Stimulated activated CD4-positive, alpha-beta T cell treated with anti-CD3 and anti-CD28 coated beads, Interleukin-2, amount 100 ng/mL, for 24 hours (primary cell): ENCODE measurements around the gene DTNBP1.
"Not testable (repeated sequence)": the region's sequence is repeated elsewhere in the genome, so short reads cannot be mapped to it uniquely, and the experiment has no call there.

ENCODE experiments used
- DNase-seq, 2 donors: peaks; one replicate each; pipeline ENCODE4 v3.0.0-alpha.2; 2020

The DTNBP1 gene

GRCh38 chr6:15553736-15554294, 109.0 kb downstream of the DTNBP1 start:
- DNase-seq: no peak

DNA sequence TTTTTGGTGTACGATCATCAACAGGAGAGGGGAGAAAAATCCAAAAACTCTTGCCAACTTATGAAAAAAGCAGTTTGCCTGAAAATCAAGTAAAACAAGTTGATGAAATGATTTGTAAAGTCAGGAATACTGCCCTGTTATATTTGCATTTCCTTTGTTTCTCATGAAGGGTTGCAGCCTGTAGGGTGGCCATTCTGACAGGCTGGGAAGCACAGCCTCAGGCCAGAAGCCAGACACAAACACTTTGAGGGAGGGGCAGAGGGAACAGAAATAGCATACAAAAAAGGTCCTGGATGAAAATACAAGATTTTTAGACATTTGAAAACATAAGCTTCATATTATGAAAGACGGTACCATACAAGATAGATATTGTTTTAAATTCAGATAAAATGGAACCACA, 109.8 kb downstream of the DTNBP1 start:
- no peak for DNase-seq

GRCh38 chr6:15551798-15552197, 111.0 kb downstream of the DTNBP1 start:
- DNase-seq: no peak

GRCh38 chr6:15551262-15551661, 111.6 kb downstream of the DTNBP1 start:
- DNase-seq: no peak

DNA sequence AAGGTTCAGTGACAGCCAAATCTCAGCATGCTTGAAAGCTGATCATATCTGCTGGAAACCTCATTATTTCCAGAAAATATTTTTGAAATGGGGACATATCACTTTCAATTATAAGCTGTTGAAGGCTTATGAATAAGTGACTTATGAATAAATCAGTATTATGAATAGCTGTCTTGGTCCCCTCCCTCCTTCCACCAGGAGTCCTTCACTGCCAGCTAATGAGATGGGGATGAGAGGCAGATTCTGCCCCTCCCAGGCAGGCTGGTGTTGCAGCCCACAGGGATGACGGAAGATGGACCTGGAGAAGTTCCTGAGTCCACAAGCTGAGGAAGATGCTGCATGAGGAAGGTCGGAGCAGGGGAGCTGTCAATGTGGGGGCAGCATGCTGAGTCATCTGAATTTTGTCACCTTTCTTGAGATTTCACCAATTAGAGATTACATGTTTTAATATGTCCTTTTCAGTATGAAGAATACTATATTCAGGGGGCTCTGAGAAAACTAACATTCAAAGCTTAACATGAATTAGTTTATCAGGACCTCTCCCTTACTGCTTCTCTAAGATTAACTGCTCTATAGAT, 112.2 kb downstream of the DTNBP1 start:
- no peak for DNase-seq

GRCh38 chr6:15549371-15549770, 113.5 kb downstream of the DTNBP1 start:
- DNase-seq: no peak

GRCh38 chr6:15547400-15547799, 115.4 kb downstream of the DTNBP1 start:
- DNase-seq: no peak

GRCh38 chr6:15546591-15546990, 116.2 kb downstream of the DTNBP1 start:
- DNase-seq: no peak

DNA sequence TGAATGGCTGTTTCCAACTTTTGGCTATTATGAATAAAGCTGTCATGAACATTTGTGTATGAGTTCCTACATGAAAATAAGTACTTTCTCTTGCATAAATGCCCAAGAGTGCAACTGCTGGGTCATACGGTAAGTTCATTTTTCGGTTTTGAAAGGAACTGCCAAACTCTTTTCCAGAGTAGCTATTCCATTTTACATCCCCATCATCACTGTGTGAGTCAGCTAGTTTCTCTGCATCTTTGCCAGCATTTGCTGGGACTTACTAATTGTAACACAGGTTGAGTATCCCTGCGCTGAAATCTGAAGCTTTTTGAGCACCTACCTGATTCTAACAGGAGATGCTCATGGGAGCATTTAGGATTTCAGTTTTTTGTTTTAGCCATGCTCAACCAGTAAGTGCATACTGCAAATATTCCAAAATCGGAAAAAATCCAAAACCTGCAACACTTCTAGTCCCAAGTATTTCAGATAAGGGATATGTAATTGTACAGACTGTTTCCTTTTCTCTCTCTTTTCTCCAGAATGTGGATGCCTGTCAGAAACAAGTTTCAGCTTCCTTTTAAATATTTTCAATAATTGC, 118.4 kb downstream of the DTNBP1 start:
- no peak for DNase-seq

GRCh38 chr6:15543332-15543917, 119.4 kb downstream of the DTNBP1 start:
- DNase-seq: not testable (repeated sequence)

DNA sequence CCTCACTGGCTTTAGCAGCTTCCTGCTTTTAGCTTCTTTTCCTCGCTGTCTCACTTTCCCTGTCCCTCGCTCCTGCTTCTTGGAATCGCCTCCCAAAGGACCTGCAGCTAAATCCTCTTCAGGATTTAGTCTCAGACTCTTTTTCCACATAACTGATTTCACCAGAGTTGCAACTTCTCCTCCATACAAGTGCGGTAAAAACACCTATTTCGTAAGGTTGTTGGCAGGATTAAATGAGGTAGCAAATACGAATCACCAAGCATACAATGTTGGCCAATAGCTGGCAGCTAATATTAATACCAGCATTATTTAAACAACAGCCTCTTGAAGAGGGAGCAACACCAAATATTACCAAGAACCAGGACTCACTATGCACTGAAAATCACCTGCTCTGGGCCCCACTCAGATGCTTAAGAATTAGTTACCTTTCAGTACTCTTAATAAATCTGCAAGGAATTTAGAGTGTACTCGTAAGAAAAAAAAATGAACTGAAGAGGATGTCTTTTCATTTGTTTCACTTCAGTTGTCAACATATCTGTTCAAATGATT, 123.0 kb downstream of the DTNBP1 start:
- no peak for DNase-seq

DNA sequence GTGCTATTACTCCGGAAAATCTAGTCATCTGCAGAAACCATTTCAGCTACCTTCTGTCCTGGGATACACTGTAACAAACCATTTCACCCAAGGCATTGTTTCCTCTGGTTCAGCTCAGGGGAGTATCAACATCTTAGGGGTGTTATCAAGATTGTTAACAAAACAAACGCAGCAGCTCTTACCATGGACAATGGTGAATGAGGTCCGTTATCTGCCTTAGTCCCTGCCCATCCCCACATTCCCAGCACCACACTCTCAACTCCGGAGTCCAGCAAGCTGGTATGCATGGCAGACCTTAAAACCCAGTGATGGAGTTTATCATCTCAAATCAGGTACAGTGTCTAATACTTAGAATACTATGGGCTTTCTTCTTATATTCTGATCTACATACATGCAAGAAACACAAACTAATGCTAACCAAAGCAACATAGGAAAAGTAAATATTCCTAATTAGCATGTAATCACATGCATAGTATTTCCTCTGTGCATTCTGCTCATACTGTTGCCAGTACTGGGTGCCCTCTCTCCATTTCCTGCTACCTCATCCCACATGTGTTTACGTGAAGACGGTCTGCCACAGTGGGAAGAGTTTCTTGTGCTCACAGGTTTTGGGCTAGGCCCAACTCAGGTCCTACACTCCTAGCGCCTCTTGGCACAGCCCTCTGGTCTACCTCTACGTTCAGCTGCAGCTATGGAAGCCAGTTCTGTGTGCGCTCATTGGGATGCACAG, 123.9 kb downstream of the DTNBP1 start:
- DNase-seq: no peak

- DNase-seq: no peak
Observed at GRCh38 chr6:15538106-15538505, 124.7 kb downstream of the DTNBP1 start.

DNA sequence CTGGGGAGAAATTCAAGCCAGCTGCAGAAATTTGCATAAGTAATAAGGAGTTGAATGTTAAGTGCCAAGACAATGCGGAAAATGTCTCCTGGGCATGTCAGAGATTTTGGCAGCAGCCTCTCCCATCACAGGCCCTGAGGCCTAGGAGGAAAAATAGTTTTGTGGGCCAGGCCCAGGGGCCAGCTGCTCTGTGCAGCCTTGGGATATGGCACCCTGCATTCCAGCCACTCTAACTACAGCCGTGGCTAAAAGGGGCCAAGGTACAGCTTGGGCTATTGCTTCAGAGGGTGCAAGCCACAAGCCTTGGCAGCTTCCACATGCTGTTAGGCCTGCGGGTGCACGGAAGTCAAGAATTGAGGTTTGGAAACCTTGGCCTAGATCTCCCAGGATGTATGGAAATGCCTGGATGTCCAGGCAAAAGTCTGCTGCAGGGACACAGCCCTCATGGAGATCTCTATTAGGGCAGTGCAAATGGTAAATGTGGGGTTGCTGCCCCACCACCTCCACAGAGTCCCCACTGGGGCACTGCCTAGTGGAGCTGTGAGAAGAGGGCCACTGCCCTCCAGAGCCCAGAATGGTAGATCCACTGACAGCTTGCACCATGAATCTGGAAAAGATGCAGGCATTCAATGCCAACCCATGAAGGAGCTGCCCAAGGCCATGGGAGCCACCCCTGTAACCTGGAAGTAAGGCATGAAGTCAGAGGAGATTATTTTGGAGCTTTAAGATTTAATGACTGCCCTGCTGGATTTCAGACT, 126.5 kb downstream of the DTNBP1 start:
- DNase-seq: no peak

- no peak for DNase-seq
Observed at GRCh38 chr6:15535495-15536197, 127.2 kb downstream of the DTNBP1 start.

- DNase-seq: no peak
Observed at GRCh38 chr6:15534974-15535373, 127.9 kb downstream of the DTNBP1 start.

DNA sequence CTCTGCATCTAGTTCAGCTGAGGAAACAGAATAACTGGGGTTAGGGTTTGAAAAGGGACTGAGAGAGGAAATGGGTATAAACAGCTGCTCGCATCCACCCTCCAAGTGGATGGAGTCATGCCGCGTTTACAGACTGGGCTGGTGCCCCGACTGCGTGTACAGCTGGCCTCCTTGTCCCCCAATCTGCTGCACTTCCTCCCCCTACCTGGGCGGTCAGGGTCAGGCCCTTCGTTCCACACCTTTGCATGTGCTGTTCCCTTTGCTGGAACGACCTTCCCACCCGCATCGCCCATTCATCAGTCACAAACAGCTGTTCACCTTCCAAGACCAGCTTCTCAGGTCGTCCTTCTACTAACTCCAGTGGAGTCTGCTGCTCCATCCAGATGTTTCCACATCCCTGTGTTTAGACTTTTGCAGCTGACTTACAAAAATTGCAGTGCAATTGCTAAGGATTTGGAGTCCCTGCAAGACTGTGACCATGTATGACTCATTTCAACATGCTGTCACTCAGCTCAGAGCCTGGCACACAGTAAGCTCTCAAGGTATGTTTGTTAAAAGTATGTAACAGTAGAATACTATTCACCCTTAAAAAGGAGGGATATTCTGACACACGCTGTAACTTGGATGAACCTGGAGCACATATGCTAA, 129.3 kb downstream of the DTNBP1 start:
- no peak for DNase-seq

DNA sequence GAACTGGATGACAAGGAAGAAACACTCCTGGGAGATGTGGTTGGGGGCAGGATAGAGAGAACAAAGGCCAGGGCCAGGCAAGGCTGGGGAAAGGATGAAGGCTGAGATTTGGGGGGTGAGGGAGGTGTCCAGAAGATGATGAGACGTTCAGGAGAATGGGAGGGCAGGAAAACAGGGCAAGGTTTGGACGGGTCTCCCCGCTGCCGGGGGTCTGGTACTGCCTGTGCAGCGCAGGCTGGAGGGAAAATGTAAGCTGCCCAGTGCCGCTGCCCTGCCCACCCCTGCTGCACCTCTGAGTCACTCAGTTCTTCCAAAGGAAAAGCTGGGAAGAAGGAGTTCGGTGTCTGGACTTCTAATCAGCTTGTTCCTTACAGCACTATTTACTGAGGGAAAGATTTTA, 130.9 kb downstream of the DTNBP1 start:
- DNase-seq: no peak

DNA sequence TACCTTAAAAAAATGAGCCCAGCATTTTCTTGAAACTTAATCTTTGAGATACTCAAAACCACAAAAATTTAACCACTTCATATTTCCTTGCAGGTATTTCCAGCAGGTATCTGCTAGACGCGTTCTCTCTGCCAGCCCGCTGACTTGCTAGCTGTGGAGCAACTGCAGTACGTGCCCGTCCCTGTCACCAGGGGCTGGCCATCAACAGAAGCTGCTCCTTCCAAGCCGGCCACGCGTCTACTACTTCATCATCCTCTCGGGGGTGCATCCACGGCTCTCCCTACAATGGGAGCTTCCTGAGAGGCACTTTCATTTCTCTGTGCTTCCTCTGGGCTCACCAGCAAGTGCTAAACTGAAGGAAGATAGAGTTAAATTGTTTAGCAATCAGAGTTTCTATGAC, 132.4 kb downstream of the DTNBP1 start:
- no peak for DNase-seq

- no peak for DNase-seq
Observed at GRCh38 chr6:15528870-15529269, 134.0 kb downstream of the DTNBP1 start.

GRCh38 chr6:15527838-15528617, 134.8 kb downstream of the DTNBP1 start:
- DNase-seq: no peak
